ENCODE measurements around the gene FRMD4B.

Gene FRMD4B

GRCh38 chr3:69162308-69162980 lies 223.4 kb downstream of the FRMD4B start:
- no peak for DNase-seq (ENCODE audit: low read depth)
- no peak overlapping the region for H3K4me3 ChIP-seq (ENCODE audit: low read depth, low read length)

DNA sequence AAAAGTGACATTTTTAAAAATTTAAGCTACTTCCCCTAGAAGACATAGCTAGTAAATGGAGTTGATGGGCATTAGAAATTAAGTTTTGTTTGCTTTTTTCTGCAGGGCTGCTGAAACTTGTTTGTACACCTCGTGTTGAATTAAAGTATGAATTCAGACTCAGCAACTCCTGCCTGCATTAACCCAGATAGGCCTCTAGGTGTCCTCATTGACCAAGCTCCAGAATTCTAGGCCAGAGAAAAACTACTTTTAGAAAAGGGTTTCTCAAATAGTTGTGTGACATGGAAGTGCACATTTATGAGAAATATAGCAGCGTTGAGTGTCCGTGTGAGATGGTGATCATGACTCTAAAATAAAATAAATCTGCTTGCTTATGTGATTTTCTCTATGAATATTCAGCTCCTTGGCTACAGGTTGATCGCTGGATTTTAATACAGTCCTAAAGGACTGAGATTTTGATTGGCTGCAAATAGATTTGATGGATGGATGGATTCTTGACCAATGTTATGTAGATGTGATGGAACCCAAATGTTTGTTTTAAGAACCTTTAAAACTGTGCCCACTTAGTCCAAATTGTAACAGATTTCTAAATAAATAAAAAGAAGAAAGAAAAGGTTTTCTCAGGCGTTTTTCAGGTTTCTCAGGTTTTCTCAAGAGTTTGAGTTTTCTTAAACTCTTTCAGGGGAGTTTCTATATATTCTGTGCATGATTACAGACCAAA lies 224.1 kb downstream of the FRMD4B start:
- no peak for DNase-seq (ENCODE audit: low read depth)
- H3K4me3 ChIP-seq (ENCODE audit: low read depth, low read length): no peak overlapping the region

GRCh38 chr3:69160525-69160924 lies 225.4 kb downstream of the FRMD4B start:
- H3K4me3 ChIP-seq (ENCODE audit: low read depth, low read length): no peak overlapping the region
- DNase-seq (ENCODE audit: low read depth): no peak

GRCh38 chr3:69160107-69160506 lies 225.8 kb downstream of the FRMD4B start:
- no peak for DNase-seq (ENCODE audit: low read depth)
- no peak overlapping the region for H3K4me3 ChIP-seq (ENCODE audit: low read depth, low read length)

DNA sequence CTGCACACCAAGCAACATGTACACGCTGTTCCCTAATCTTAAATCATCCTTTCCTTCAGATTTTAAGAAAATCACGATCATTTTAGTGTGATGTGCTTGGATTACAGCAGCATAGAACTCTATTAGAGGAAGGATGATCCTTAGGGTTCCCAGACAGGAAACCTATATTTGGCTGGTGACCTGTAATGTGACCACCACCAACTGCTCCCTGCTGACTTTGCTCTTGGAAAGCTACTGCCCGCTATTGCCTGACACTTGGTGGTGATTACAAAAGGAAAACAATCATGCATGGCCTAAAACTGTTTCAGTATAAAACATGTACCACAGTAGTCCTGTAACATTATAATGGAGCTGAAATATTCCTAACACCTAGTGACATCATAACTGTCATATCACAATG lies 236.3 kb downstream of the FRMD4B start:
- no peak overlapping the region for H3K4me3 ChIP-seq (ENCODE audit: low read depth, low read length)
- no peak for DNase-seq (ENCODE audit: low read depth)

DNA sequence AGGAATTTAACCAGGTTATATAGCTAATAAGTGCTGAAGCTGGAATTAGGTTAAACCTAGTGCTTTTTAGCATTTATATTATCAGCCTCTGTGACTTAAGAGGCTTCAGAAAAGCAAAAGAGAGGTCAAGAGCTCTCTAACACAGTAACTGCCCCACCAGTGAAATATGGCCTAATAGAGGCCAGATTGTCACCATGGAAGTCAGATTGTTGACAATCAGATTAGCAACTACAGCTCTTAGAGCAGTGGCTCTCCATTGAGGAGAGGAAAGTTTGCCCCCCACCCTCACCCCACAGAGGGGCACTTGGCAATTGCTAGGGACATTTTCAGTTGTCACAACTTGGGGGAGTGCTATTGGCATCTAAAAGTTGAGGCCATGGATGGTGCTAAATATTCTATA lies 240.2 kb downstream of the FRMD4B start:
- DNase-seq (ENCODE audit: low read depth): no peak
- H3K4me3 ChIP-seq (ENCODE audit: low read depth, low read length): no peak overlapping the region

DNA sequence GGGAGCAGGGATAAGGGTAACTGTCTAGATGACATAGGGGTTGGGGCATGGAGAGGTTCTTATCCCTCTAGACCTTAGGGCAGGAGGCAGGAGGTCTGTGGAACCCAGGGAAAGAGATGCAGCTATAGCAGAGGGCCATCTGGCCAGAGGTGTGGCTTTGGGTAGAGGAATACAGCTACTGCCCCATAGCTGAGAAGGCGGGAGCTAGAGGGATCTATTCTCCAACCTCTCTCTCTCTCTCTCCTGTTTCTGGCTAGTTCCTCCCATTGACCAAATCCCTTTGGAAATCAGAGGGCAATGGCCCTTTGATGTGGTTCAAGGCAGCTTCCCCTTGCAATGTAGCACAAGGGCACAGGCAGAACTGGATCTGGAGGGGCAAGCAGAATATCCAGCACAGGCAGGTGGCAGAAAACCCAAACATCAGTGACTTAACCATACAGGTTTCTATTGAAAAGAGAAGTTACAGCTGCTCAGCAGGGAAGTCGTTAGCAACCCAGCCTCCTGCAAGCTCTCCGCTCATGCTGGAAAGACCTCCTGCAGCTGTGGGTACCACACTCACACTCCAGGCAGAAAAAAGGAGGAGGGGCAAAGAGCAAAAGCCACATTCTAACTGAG lies 241.2 kb downstream of the FRMD4B start:
- DNase-seq (ENCODE audit: low read depth): no peak
- no peak overlapping the region for H3K4me3 ChIP-seq (ENCODE audit: low read depth, low read length)

DNA sequence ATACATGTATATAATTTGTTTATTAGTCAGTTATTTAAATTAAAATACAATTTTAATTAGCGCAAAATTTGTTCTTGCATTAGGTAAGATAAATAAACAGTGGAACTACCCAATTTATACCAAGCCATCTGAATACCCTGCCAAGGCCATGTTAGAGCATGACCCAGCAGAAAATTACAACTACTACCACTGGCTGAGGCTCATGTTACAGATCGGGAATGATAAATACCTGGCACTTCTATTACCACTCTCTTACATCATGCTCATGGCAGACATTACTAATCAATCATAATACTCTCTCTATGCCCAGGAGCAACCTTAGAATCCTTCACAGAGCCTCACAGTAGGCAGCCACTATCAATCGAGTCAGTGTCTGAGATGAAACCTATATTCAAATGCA lies 242.3 kb downstream of the FRMD4B start:
- no peak overlapping the region for H3K4me3 ChIP-seq (ENCODE audit: low read depth, low read length)

DNA sequence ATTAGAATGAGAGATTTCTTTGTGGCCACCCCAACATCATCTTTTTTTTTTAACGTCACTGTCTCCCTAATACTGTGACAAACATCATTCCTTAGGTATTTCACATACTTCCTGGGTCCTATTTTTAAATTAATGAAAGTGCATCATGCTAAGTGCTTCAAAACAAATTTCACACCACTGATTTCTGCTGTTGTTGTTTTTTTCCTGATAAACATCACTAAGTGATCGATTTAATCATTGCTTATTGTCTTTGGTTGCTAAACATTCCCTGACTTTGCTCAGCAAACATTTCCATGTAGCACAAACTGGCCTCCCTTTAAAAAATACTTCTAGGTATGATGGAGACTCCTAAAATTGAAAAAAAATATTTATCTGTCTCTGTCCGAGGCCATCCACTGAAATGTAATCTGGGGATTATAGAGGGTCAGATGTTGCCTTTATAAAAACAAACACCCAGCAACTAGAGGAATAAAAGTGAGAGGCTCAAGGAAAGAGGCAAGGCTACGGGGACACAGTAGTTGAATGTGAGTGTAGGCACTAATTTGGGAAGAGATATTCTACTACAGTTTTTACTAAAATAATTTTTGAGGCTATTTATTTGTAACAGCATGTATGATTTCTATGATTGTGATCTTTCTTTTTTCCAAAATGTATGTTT lies 243.0 kb downstream of the FRMD4B start:
- DNase-seq (ENCODE audit: low read depth): no peak
- H3K4me3 ChIP-seq (ENCODE audit: low read depth, low read length): no peak overlapping the region

More for the DNA sequence above, 242.3 kb downstream of the FRMD4B start:
- DNase-seq (ENCODE audit: low read depth): peak; percentile 25

- H3K4me3 ChIP-seq (ENCODE audit: low read depth, low read length): no peak overlapping the region
- peak; percentile 69 for DNase-seq (ENCODE audit: low read depth)
Observed at GRCh38 chr3:69142090-69142489, 243.8 kb downstream of the FRMD4B start.

- DNase-seq (ENCODE audit: low read depth): no peak
- no peak overlapping the region for H3K4me3 ChIP-seq (ENCODE audit: low read depth, low read length)
Observed at GRCh38 chr3:69141313-69141712, 244.6 kb downstream of the FRMD4B start.

DNA sequence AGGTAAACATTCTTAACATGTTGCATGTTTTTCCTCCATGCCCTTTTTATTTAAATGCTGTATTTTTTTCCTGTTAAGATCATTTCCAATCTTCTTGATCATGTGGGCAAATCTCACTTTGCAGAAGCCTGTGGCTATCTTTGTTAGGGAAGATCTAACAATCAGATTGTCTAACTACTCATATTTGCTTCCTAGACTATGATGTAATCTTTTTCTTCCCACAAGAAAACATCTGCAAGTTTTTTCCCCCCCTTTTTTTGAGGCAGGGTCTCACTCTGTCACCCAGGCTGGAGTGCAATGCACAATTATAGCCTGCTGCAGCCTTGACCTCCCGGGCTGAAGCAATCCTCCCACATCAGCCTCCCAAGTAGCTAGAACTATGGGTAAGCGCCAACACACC lies 248.5 kb downstream of the FRMD4B start:
- no peak for DNase-seq (ENCODE audit: low read depth)
- no peak overlapping the region for H3K4me3 ChIP-seq (ENCODE audit: low read depth, low read length)

GRCh38 chr3:69137005-69137404 lies 248.9 kb downstream of the FRMD4B start:
- no peak for DNase-seq (ENCODE audit: low read depth)
- no peak overlapping the region for H3K4me3 ChIP-seq (ENCODE audit: low read depth, low read length)

DNA sequence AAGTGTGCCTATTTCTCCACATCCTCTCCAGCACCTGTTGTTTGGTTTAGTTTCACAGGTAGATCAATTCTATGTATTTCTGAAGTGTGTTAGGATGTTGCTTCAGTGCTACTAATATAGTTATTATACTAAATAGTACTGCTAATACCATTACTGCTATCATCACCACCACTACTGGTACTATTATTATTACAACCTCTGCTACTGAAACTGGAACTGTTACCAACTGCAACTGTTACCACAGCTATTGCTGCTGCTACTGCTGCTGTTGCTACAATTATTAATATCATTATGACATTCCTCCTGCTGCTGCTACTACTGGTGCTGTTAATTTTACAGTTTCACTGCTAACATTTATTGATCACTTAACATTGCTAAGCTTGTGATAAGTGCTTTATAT lies 255.2 kb downstream of the FRMD4B start:
- no peak for DNase-seq (ENCODE audit: low read depth)
- H3K4me3 ChIP-seq (ENCODE audit: low read depth, low read length): no peak overlapping the region

DNA sequence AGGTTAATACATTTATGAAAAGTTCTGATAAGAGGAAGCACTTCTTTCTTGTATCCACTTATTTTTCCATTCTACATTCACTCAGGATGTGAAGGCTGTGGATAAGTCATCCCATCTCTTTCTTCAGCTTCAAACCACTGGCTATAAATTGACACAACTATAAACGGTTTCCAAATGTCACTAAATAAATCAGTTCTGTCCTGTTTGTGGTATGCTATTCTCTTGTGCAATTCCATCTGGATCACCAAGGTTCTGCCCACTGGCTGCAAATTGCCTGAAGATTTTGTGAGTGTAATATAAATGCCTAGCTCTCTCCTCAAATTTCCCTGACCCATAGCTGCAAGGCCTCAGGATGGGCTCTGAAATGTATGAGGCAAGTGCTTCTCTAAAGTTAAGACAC lies 256.4 kb downstream of the FRMD4B start:
- no peak overlapping the region for H3K4me3 ChIP-seq (ENCODE audit: low read depth, low read length)
- no peak for DNase-seq (ENCODE audit: low read depth)

- H3K4me3 ChIP-seq (ENCODE audit: low read depth, low read length): no peak overlapping the region
- DNase-seq (ENCODE audit: low read depth): no peak
Observed at GRCh38 chr3:69128509-69128908, 257.4 kb downstream of the FRMD4B start.

GRCh38 chr3:69126999-69127398 lies 258.9 kb downstream of the FRMD4B start:
- no peak for DNase-seq (ENCODE audit: low read depth)
- H3K4me3 ChIP-seq (ENCODE audit: low read depth, low read length): no peak overlapping the region

- H3K4me3 ChIP-seq (ENCODE audit: low read depth, low read length): no peak overlapping the region
- DNase-seq (ENCODE audit: low read depth): no peak
Observed at GRCh38 chr3:69126216-69126615, 259.7 kb downstream of the FRMD4B start.

DNA sequence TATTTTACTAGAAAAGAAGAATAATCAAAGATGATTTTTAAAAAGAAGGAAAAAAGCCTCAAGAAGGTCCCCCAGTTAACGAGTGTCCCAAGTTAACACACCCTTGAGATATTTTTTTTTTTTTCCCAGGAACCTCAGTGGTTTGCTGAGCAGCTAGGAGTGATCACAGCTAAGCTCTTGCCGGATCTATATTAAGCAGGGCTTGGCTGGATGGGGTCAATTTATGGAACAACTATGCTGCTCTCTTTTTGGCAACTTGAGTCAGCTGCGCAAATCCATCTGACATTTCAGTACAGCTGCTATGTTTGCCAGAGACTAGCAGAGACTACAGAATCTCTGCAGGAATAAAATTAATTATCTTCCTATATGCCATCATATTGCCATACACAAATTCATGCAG lies 263.5 kb downstream of the FRMD4B start, which contains the start of gene LMOD3:
Gene LMOD3, minus strand, starts transcription at position 193 of the 400 bp plus-strand sequence. CDS start 209 bp downstream, outside the sequence.
- peak; percentile 39 for DNase-seq (ENCODE audit: low read depth)
- no peak within 1 kb of the TSS for H3K4me3 ChIP-seq (ENCODE audit: low read depth, low read length)

DNA sequence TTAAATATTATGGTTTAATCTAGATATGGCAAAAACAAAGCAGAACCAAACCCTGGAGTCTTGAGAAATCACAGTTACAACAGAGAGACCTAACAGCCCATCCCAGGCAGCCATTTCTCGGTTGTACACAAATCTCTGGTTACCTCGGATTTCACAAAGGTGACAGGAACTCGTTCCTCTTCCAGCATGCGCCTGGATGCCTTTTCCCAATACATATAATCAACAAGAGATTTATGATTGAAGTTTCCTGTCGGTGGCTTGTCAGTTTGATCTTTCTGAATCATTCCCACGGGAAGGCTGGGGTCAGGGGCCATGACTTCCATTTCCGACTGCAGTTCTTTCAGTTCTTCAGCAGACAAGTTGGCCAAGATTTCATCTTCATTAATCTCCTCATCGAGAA lies 263.9 kb downstream of the FRMD4B start:
- DNase-seq (ENCODE audit: low read depth): no peak
- no peak overlapping the region for H3K4me3 ChIP-seq (ENCODE audit: low read depth, low read length)

All from skeletal muscle cell (primary cell).